ENCODE data around the gene PCSK1N. TPM values are rescaled to one million over a fixed set of nuclear protein-coding genes. Genes with fewer than 3 reads are reported as not detected.
A peak's percentile ranks its signal among the peaks of the same experiment; 100 is the strongest.

Gene PCSK1N
- total and polyA plus RNA-seq, 2 of the 13 experiments (the other 11 are each of a cell fraction or from before 2014, with no cell fraction given) = 4.5 to 14.0 TPM

- TF ChIP-seq NFE2L1 (CRISPR knock-in tag; IDR thresholded peaks at IDR 0.05; ENCODE audit: borderline replicate concordance) (no peak), GTF3A (CRISPR knock-in tag; conservative IDR thresholded peaks at IDR 0.05) (no peak), ARID2 (CRISPR knock-in tag; IDR thresholded peaks at IDR 0.05; ENCODE audit: borderline replicate concordance) (no peak), CAMTA2 (CRISPR knock-in tag; IDR thresholded peaks at IDR 0.05; ENCODE audit: borderline replicate concordance) (no peak), HNF1B (CRISPR knock-in tag; IDR thresholded peaks at IDR 0.05) (0 out of 2 replicates have a peak, but pooled peaks have one; percentile 40), ETV5 (CRISPR knock-in tag; IDR thresholded peaks at IDR 0.05; ENCODE audit: borderline replicate concordance) (no peak; the same call in 1 of the 2 replicates), NCOR1 (IDR thresholded peaks at IDR 0.05; ENCODE audit: borderline replicate concordance, low read length) (no peak), SMAD9 (CRISPR knock-in tag; IDR thresholded peaks at IDR 0.05) (no peak), E2F5 (CRISPR knock-in tag; conservative IDR thresholded peaks at IDR 0.05) (no peak), ZNF816 (CRISPR knock-in tag; IDR thresholded peaks at IDR 0.05; ENCODE audit: borderline replicate concordance) (no peak), KLF16 (CRISPR knock-in tag; IDR thresholded peaks at IDR 0.05) (no peak), SRF (IDR thresholded peaks at IDR 0.05; ENCODE audit: low read depth, low read length) (no peak), NFIB (CRISPR knock-in tag; IDR thresholded peaks at IDR 0.05; ENCODE audit: borderline replicate concordance) (no peak), ZMYM2 (CRISPR knock-in tag; IDR thresholded peaks at IDR 0.05) (no peak), HNF1A (IDR thresholded peaks at IDR 0.05; ENCODE audit: low read depth) (0 out of 2 replicates have a peak, but pooled peaks have one; percentile 32), HNF1A (CRISPR knock-in tag; IDR thresholded peaks at IDR 0.05; ENCODE audit: borderline replicate concordance) (no peak), SETDB1 (CRISPR knock-in tag; IDR thresholded peaks at IDR 0.05; ENCODE audit: borderline replicate concordance) (no peak), ZNF253 (CRISPR knock-in tag; IDR thresholded peaks at IDR 0.05; ENCODE audit: borderline replicate concordance) (no peak), ZNF280B (CRISPR knock-in tag; IDR thresholded peaks at IDR 0.05; ENCODE audit: borderline replicate concordance) (no peak), MIXL1 (CRISPR knock-in tag; IDR thresholded peaks at IDR 0.05) (no peak), DDIT3 (CRISPR knock-in tag; IDR thresholded peaks at IDR 0.05) (no peak)
These were observed at the start of gene PCSK1N (continued) for GRCh38 chrX:48835524-48836329.
